ENCODE results near the gene NEU4. TPM values are rescaled to one million over a fixed set of nuclear protein-coding genes. Genes with fewer than 3 reads are reported as not detected.
"Not testable (repeated sequence)": the region's sequence is repeated elsewhere in the genome, so short reads cannot be mapped to it uniquely, and the experiment has no call there.

Gene NEU4
- total RNA-seq, 1 experiment from 2014 or later: 0.24 TPM

- no peak for DNase-seq (ENCODE audit: low read depth)
- in situ Hi-C loops (cut with HindIII; ENCODE audit: low pct_unique_long_range_greater_than_20kb, low sequenced_read_pairs): no loop called here
Observed at GRCh38 chr2:241818943-241819270, 9.9 kb downstream of the NEU4 start.

- DNase-seq (ENCODE audit: low read depth); in situ Hi-C loops (cut with HindIII; ENCODE audit: low pct_unique_long_range_greater_than_20kb, low sequenced_read_pairs): not testable (repeated sequence)
Observed at GRCh38 chr2:241819947-241820624, 11.1 kb downstream of the NEU4 start.

- in situ Hi-C loops (cut with HindIII; ENCODE audit: low pct_unique_long_range_greater_than_20kb, low sequenced_read_pairs): no loop called here
- no peak for DNase-seq (ENCODE audit: low read depth)
Observed at GRCh38 chr2:241820625-241821384, 11.8 kb downstream of the NEU4 start.

- in situ Hi-C loops (cut with HindIII; ENCODE audit: low pct_unique_long_range_greater_than_20kb, low sequenced_read_pairs): no loop called here
- DNase-seq (ENCODE audit: low read depth): no peak
Observed at GRCh38 chr2:241821460-241822263, 12.7 kb downstream of the NEU4 start.

- no peak for DNase-seq (ENCODE audit: low read depth)
- in situ Hi-C loops (cut with HindIII; ENCODE audit: low pct_unique_long_range_greater_than_20kb, low sequenced_read_pairs): no loop called here
Observed at GRCh38 chr2:241822264-241822623, 13.3 kb downstream of the NEU4 start.

- in situ Hi-C loops (cut with HindIII; ENCODE audit: low pct_unique_long_range_greater_than_20kb, low sequenced_read_pairs): not testable (repeated sequence)
Observed at GRCh38 chr2:241823531-241824437, 14.8 kb downstream of the NEU4 start.

GRCh38 chr2:241827394-241827793 lies 18.4 kb downstream of the NEU4 start:
- in situ Hi-C loops (cut with HindIII; ENCODE audit: low pct_unique_long_range_greater_than_20kb, low sequenced_read_pairs): no loop called here
- no peak for DNase-seq (ENCODE audit: low read depth)

More at GRCh38 chr2:241823531-241824437, 14.8 kb downstream of the NEU4 start:
- not testable (repeated sequence) for DNase-seq (ENCODE audit: low read depth)

- in situ Hi-C loops (cut with HindIII; ENCODE audit: low pct_unique_long_range_greater_than_20kb, low sequenced_read_pairs): no loop called here
- no peak for DNase-seq (ENCODE audit: low read depth)
Observed at GRCh38 chr2:241833101-241833663, 24.2 kb downstream of the NEU4 start.

- DNase-seq (ENCODE audit: low read depth); in situ Hi-C loops (cut with HindIII; ENCODE audit: low pct_unique_long_range_greater_than_20kb, low sequenced_read_pairs): not testable (repeated sequence)
Observed at GRCh38 chr2:241833756-241834526, 24.9 kb downstream of the NEU4 start.

- no peak for DNase-seq (ENCODE audit: low read depth)
- in situ Hi-C loops (cut with HindIII; ENCODE audit: low pct_unique_long_range_greater_than_20kb, low sequenced_read_pairs): no loop called here
Observed at GRCh38 chr2:241834527-241835210, 25.7 kb downstream of the NEU4 start.

GRCh38 chr2:241835611-241836010 lies 26.6 kb downstream of the NEU4 start:
- DNase-seq (ENCODE audit: low read depth): no peak
- in situ Hi-C loops (cut with HindIII; ENCODE audit: low pct_unique_long_range_greater_than_20kb, low sequenced_read_pairs): no loop called here

- no peak for DNase-seq (ENCODE audit: low read depth)
- in situ Hi-C loops (cut with HindIII; ENCODE audit: low pct_unique_long_range_greater_than_20kb, low sequenced_read_pairs): no loop called here
Observed at GRCh38 chr2:241836292-241836691, 27.3 kb downstream of the NEU4 start.

- no peak for DNase-seq (ENCODE audit: low read depth)
- in situ Hi-C loops (cut with HindIII; ENCODE audit: low pct_unique_long_range_greater_than_20kb, low sequenced_read_pairs): no loop called here
Observed at GRCh38 chr2:241837197-241837965, 28.4 kb downstream of the NEU4 start.

GRCh38 chr2:241841181-241842066 lies 32.4 kb downstream of the NEU4 start:
- in situ Hi-C loops (cut with HindIII; ENCODE audit: low pct_unique_long_range_greater_than_20kb, low sequenced_read_pairs): no loop called here
- DNase-seq (ENCODE audit: low read depth): no peak

- DNase-seq (ENCODE audit: low read depth): no peak
- in situ Hi-C loops (cut with HindIII; ENCODE audit: low pct_unique_long_range_greater_than_20kb, low sequenced_read_pairs): no loop called here
Observed at GRCh38 chr2:241842067-241842415, 33.0 kb downstream of the NEU4 start.
